IMR-90 (cell line): Measurements from ENCODE around the gene DCLK1. TPM values are rescaled to one million over a fixed set of nuclear protein-coding genes. Genes with fewer than 3 reads are reported as not detected.
A peak's percentile ranks its signal among the peaks of the same experiment; 100 is the strongest.

Source experiments
- ATAC-seq: fragments of 200-7000 bp; cut with Tn5 transposase; 2 replicates; pipeline ENCODE4 v1.9.1; 2020; ENCODE audit warnings: low read depth, mild to moderate bottlenecking, moderate library complexity
- BruUV-seq: library from RNA; stranded (reverse); fragments of 400-500 nt; replicated peaks from 2 replicates; lab custom pipeline; 2021; lab: Mats Ljungman, UMichigan
- CTCF ChIA-PET: fragments of 300-600 bp; formaldehyde crosslinking; extraction: SDS; loops from one replicate; lab custom pipeline; 2021; ENCODE audit warnings: antibody characterized with exemption; lab: Yijun Ruan, JAX
- POLR2A ChIA-PET: fragments of 300-600 bp; sonication (Branson Sonifier 250); formaldehyde crosslinking; loops from one replicate; lab custom pipeline; 2022; ENCODE audit warnings: antibody characterized with exemption; ENCODE audit not compliant: unreplicated experiment; lab: Charles Lee
- DNase-seq: peaks from one replicate; pipeline ENCODE4 v3.0.0; 2013
- H2AFZ ChIP-seq: replicated peaks from 2 replicates; pipeline ENCODE3; 2013; ENCODE audit warnings: low read length, mild to moderate bottlenecking; ENCODE audit not compliant: poor library complexity
- H2AK5ac ChIP-seq: 2 replicates; pipeline ENCODE4 v1.6.1; 2013; ENCODE audit warnings: low read depth, low read length, inconsistent platforms
- H2AK9ac ChIP-seq: replicated peaks from 2 replicates; pipeline ENCODE3; 2013; ENCODE audit warnings: mild to moderate bottlenecking, low read depth, low read length, moderate library complexity; ENCODE audit not compliant: poor library complexity
- H2BK120ac ChIP-seq: 2 replicates; pipeline ENCODE4 v1.6.1; 2013; ENCODE audit warnings: low read depth, low read length, inconsistent platforms
- H2BK15ac ChIP-seq: 3 replicates; pipeline ENCODE4 v1.6.1; 2013; ENCODE audit warnings: low read depth, low read length, inconsistent platforms
- H2BK20ac ChIP-seq: 2 replicates; pipeline ENCODE4 v1.6.1; 2013; ENCODE audit warnings: low read depth, mild to moderate bottlenecking, inconsistent platforms, low read length, moderate library complexity
- H2BK5ac ChIP-seq: 2 replicates; pipeline ENCODE4 v1.6.1; 2013; ENCODE audit warnings: mild to moderate bottlenecking, low read depth, low read length, inconsistent platforms; ENCODE audit not compliant: poor library complexity, severe bottlenecking
- H3K14ac ChIP-seq: replicated peaks from 2 replicates; pipeline ENCODE4 v1.6.1; 2013; ENCODE audit warnings: low read depth, low read length, inconsistent platforms
- H3K18ac ChIP-seq: 2 replicates; pipeline ENCODE4 v1.6.1; 2013; ENCODE audit warnings: low read depth, low read length, control low read depth
- H3K23ac ChIP-seq: 2 replicates; pipeline ENCODE4 v1.6.1; 2013; ENCODE audit warnings: low read depth, low read length, inconsistent platforms
- H3K27ac ChIP-seq: 2 replicates; pipeline ENCODE4 v1.5.1; 2013; ENCODE audit warnings: mild to moderate bottlenecking, control low read depth, low read length; ENCODE audit not compliant: insufficient read depth
- H3K27me3 ChIP-seq: 2 replicates; pipeline ENCODE4 v1.6.1; 2013; ENCODE audit warnings: low read length; ENCODE audit not compliant: control insufficient read depth, insufficient read depth
- H3K36me3 ChIP-seq: 2 replicates; pipeline ENCODE4 v1.6.1; 2013; ENCODE audit warnings: low read length, mixed read lengths; ENCODE audit not compliant: control insufficient read depth, insufficient read depth
- H3K4ac ChIP-seq: 2 replicates; pipeline ENCODE4 v1.6.1; 2013; ENCODE audit warnings: low read depth, low read length, inconsistent platforms
- H3K4me1 ChIP-seq: 2 replicates; pipeline ENCODE4 v1.6.1; 2013; ENCODE audit warnings: low read length, mixed read lengths; ENCODE audit not compliant: control insufficient read depth, insufficient read depth
- H3K4me2 ChIP-seq: 2 replicates; pipeline ENCODE4 v1.6.1; 2013; ENCODE audit warnings: low read depth, mild to moderate bottlenecking, control low read depth, low read length, moderate library complexity
- H3K4me3 ChIP-seq: 2 replicates; pipeline ENCODE4 v1.5.1; 2013; ENCODE audit warnings: low read depth, mild to moderate bottlenecking, control low read depth, low read length, moderate library complexity; ENCODE audit not compliant: insufficient read depth
- H3K56ac ChIP-seq: 2 replicates; pipeline ENCODE4 v1.6.1; 2013; ENCODE audit warnings: low read length, inconsistent platforms; ENCODE audit not compliant: insufficient read depth; ENCODE audit errors: extremely low read depth
- H3K79me1 ChIP-seq, 2 experiments: 2 replicates each; pipeline ENCODE4 v1.6.1; 2013; ENCODE audit warnings: low read length in 2 of 2, inconsistent platforms in 1 of 2, low read depth in 1 of 2
- H3K9ac ChIP-seq: 2 replicates; pipeline ENCODE4 v1.6.1; 2013; ENCODE audit warnings: low read depth, low read length, control low read depth
- H3K9me1 ChIP-seq: 2 replicates; pipeline ENCODE4 v1.6.1; 2013; ENCODE audit warnings: low read length, inconsistent platforms; ENCODE audit not compliant: insufficient read depth
- H3K9me3 ChIP-seq: 2 replicates; pipeline ENCODE4 v1.6.1; 2013; ENCODE audit warnings: low read length; ENCODE audit not compliant: control insufficient read depth, insufficient read depth
- H4K20me1 ChIP-seq: 2 replicates; pipeline ENCODE4 v1.6.1; 2013; ENCODE audit warnings: low read length, inconsistent platforms; ENCODE audit not compliant: insufficient read depth
- H4K5ac ChIP-seq: 2 replicates; pipeline ENCODE4 v1.6.1; 2013; ENCODE audit warnings: mild to moderate bottlenecking, low read depth, low read length, control low read depth
- H4K8ac ChIP-seq, 2 experiments: 2 replicates each; pipeline ENCODE4 v1.6.1; 2013; ENCODE audit warnings: low read depth in 2 of 2, low read length in 2 of 2, control low read depth in 1 of 2, inconsistent platforms in 1 of 2
- H4K91ac ChIP-seq: 2 replicates; pipeline ENCODE4 v1.6.1; 2013; ENCODE audit warnings: low read depth, low read length, inconsistent platforms; ENCODE audit not compliant: insufficient read depth
- BHLHE40 ChIP-seq: fragments of 150-350 bp; IDR thresholded peaks from 2 replicates; pipeline ENCODE4 v1.6.1; 2016; ENCODE audit warnings: mild to moderate bottlenecking, low read depth, low read length
- CEBPB ChIP-seq: IDR thresholded peaks from 2 replicates; pipeline ENCODE4 v1.6.1; 2012; ENCODE audit warnings: low read depth, low read length, improper control_type of control experiment
- FOS ChIP-seq: fragments of 150-350 bp; IDR thresholded peaks from 2 replicates; pipeline ENCODE4 v1.6.1; 2016; ENCODE audit warnings: low read depth, low read length
- RAD21 ChIP-seq: IDR thresholded peaks from 2 replicates; pipeline ENCODE4 v1.6.1; 2012; ENCODE audit warnings: low read length, improper control_type of control experiment
- RFX5 ChIP-seq: IDR thresholded peaks from 2 replicates; pipeline ENCODE4 v1.8.0; 2012; ENCODE audit warnings: low read depth, mild to moderate bottlenecking, low read length, moderate library complexity
- SMC3 ChIP-seq: fragments of 150-350 bp; IDR thresholded peaks from 2 replicates; pipeline ENCODE4 v1.6.1; 2016; ENCODE audit warnings: low read depth, mild to moderate bottlenecking, antibody characterized with exemption, low read length, moderate library complexity
- WGBS, 2 experiments: methylation state at CpG; one replicate each; pipeline versions ENCODE4 v1.1.5 to v1.1.7; 2013; ENCODE audit warnings: missing lambda C conversion rate in 2 of 2; ENCODE audit not compliant: insufficient read length in 1 of 2; ENCODE audit errors: extremely low coverage in 2 of 2; 5-methylcytosine and 5-hydroxymethylcytosine counted together
- dilution Hi-C: fragments of 300-500 bp; cut with HindIII; formaldehyde crosslinking; loops from one replicate; pipeline ENCODE4 v1.14.3; 2018; ENCODE audit warnings: low sequenced_read_pairs; ENCODE audit not compliant: unreplicated experiment
- in situ Hi-C: fragments of 300-500 bp; cut with MboI; formaldehyde crosslinking; loops from 3 replicates; pipeline ENCODE4 v1.14.3; 2019; ENCODE audit warnings: low sequenced_read_pairs, inconsistent platforms, mixed read lengths
- intact Hi-C: fragments of 100-400 bp; cut with micrococcal nuclease; formaldehyde crosslinking; loops from 2 replicates; pipeline ENCODE4 v1.10.0; 2022
- polyA plus RNA-seq, 3 experiments: library from polyadenylated mRNA; depleted of rRNA; stranded (reverse); fragments of >200 nt; gene quantifications; 2 replicates each; pipeline ENCODE4 v1.2.3, GENCODE V29; 2012; ENCODE audit warnings: low replicate concordance in 1 of 3
- total RNA-seq: library from RNA; depleted of rRNA; stranded (reverse); fragments of >200 nt; gene quantifications from 2 replicates; pipeline ENCODE4 v1.2.3, GENCODE V29; 2012
- TF ChIP-seq, protein P1 (sequence below): conservative IDR thresholded peaks from 2 replicates; pipeline ENCODE4 v1.5.1; 2012; ENCODE audit warnings: mild to moderate bottlenecking, low read depth, low read length, improper control_type of control experiment
- TF ChIP-seq, protein P2 (sequence below): fragments of 150-350 bp; IDR thresholded peaks from 2 replicates; pipeline ENCODE4 v1.6.1; 2016; ENCODE audit warnings: low read depth, mild to moderate bottlenecking, low read length, moderate library complexity, borderline replicate concordance

DCLK1 gene
- total and polyA plus RNA-seq, 2 of the 4 experiments (the other 2 are of a cell fraction) = under 0.01 to 0.02 TPM

DNA sequence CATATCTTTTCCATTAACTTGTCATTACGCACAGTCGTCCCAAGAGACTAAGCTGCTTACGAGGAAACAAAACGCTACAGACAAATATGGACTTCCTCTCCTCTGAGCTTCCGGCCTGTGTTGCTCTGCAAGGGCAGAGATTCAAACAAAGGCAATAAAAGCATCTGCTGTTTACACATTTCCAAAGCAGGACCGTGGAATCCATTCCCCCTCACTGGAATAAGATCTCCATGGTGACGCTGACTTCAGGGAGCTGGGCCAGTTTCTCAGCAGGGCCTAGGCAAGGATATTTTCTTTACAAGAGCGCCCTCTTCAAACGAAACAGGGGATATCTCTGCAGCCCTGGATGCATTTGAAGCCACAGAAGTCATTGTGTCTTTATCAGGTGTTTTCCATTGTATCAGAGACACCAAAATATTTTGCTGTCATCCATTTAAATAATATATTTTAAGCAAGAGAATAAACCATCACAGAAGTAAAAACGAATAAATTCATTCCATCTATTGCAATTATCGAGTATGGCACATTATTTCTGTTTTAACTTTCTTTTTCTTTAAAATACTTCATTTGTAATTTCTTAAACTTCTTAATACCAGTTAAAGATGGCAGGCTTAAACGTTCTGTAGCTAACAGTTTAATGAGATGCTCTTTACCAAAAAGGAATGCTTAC, 177.5 kb downstream of the DCLK1 start:
- no peak overlapping the region for H2BK15ac ChIP-seq
- dilution Hi-C loops = no loop called here
- H2AK5ac ChIP-seq = no peak overlapping the region
- BruUV-seq = no TSS peak
- H3K27ac ChIP-seq = no peak overlapping the region
- CTCF ChIA-PET = interaction anchor here (0.6 to 1.6 kb wide), 7 partner anchors 9 to 323 kb away, joined by 3 to 9 read pairs (median 3); no protein-coding TSS in a partner anchor
- POLR2A ChIA-PET = interaction anchor here (0.6 kb wide), 1 partner anchor 1873 kb away, joined by 3 read pairs; no protein-coding TSS in a partner anchor
- no peak overlapping the region for H3K4ac ChIP-seq
- ATAC-seq = peak; percentile 98
- H3K4me1 ChIP-seq = no peaks in the 10 kb centered on the region
- no peak overlapping the region for H2BK20ac ChIP-seq
- no peaks in the 10 kb centered on the region for H3K36me3 ChIP-seq
- H4K5ac ChIP-seq = no peak overlapping the region
- no peak overlapping the region for H3K18ac ChIP-seq
- no peaks in the 10 kb centered on the region for H3K9me1 ChIP-seq
- H3K9ac ChIP-seq = no peak overlapping the region
- no peaks in the 10 kb centered on the region for H4K20me1 ChIP-seq
- H3K56ac ChIP-seq = no peak overlapping the region
- H2AFZ ChIP-seq = peak overlapping the region; percentile 56
- H2BK120ac ChIP-seq = no peak overlapping the region
- no peak overlapping the region for H2BK5ac ChIP-seq
- no peak overlapping the region for H3K23ac ChIP-seq
- H3K79me1 ChIP-seq = no peaks in the 10 kb centered on the region
- intact Hi-C loops = loop anchor here (1.0 to 10.0 kb wide), 5 partner anchors 135 to 779 kb away; partner anchors contain the start of gene MAB21L1
- no peak overlapping the region for H3K14ac ChIP-seq
- no peaks in the 10 kb centered on the region for H3K9me3 ChIP-seq
- peak overlapping the region; percentile 19; the same call in 1 of the 2 replicates for H3K4me2 ChIP-seq
- no peak overlapping the region for H4K91ac ChIP-seq
- H3K4me3 ChIP-seq = no peak overlapping the region
- no peak for TF ChIP-seq BHLHE40
- peak; percentile 57 for TF ChIP-seq SMC3
- TF ChIP-seq, protein P1, sequence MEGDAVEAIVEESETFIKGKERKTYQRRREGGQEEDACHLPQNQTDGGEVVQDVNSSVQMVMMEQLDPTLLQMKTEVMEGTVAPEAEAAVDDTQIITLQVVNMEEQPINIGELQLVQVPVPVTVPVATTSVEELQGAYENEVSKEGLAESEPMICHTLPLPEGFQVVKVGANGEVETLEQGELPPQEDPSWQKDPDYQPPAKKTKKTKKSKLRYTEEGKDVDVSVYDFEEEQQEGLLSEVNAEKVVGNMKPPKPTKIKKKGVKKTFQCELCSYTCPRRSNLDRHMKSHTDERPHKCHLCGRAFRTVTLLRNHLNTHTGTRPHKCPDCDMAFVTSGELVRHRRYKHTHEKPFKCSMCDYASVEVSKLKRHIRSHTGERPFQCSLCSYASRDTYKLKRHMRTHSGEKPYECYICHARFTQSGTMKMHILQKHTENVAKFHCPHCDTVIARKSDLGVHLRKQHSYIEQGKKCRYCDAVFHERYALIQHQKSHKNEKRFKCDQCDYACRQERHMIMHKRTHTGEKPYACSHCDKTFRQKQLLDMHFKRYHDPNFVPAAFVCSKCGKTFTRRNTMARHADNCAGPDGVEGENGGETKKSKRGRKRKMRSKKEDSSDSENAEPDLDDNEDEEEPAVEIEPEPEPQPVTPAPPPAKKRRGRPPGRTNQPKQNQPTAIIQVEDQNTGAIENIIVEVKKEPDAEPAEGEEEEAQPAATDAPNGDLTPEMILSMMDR = peak; percentile 82
- TF ChIP-seq, protein P2, sequence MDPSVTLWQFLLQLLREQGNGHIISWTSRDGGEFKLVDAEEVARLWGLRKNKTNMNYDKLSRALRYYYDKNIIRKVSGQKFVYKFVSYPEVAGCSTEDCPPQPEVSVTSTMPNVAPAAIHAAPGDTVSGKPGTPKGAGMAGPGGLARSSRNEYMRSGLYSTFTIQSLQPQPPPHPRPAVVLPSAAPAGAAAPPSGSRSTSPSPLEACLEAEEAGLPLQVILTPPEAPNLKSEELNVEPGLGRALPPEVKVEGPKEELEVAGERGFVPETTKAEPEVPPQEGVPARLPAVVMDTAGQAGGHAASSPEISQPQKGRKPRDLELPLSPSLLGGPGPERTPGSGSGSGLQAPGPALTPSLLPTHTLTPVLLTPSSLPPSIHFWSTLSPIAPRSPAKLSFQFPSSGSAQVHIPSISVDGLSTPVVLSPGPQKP = peak; percentile 94
- peak; percentile 77 for TF ChIP-seq RAD21
- TF ChIP-seq RFX5 = no peak
- no peak for TF ChIP-seq CEBPB
- 0 out of 2 replicates have a peak, but pooled peaks have one; percentile 8 for TF ChIP-seq FOS
- no peak overlapping the region for H2AK9ac ChIP-seq
- DNase-seq = peak; percentile 94
- H3K27me3 ChIP-seq = no peaks in the 10 kb centered on the region; the same call in 1 of the 2 replicates
- 6% methylated on average over 3 of the region's 12 CpGs; no CpG with 5 or more reads in 1 of the 2 experiments for WGBS, 2 experiments
- H4K8ac ChIP-seq = no peak overlapping the region
- in situ Hi-C loops = loop anchor here (10.0 to 25.0 kb wide), 3 partner anchors 229 to 741 kb away; no protein-coding TSS in a partner anchor
